ENCODE measurements around the gene NCOR2. TPM values are rescaled to one million over a fixed set of nuclear protein-coding genes. Genes with fewer than 3 reads are reported as not detected.
A peak's percentile ranks its signal among the peaks of the same experiment; 100 is the strongest.

NCOR2 gene
- total and polyA plus RNA-seq, 10 of the 15 experiments (the other 5 are each of a cell fraction or from before 2014, with no cell fraction given) = 0.43 to 179 (median 14.9) TPM

DNA sequence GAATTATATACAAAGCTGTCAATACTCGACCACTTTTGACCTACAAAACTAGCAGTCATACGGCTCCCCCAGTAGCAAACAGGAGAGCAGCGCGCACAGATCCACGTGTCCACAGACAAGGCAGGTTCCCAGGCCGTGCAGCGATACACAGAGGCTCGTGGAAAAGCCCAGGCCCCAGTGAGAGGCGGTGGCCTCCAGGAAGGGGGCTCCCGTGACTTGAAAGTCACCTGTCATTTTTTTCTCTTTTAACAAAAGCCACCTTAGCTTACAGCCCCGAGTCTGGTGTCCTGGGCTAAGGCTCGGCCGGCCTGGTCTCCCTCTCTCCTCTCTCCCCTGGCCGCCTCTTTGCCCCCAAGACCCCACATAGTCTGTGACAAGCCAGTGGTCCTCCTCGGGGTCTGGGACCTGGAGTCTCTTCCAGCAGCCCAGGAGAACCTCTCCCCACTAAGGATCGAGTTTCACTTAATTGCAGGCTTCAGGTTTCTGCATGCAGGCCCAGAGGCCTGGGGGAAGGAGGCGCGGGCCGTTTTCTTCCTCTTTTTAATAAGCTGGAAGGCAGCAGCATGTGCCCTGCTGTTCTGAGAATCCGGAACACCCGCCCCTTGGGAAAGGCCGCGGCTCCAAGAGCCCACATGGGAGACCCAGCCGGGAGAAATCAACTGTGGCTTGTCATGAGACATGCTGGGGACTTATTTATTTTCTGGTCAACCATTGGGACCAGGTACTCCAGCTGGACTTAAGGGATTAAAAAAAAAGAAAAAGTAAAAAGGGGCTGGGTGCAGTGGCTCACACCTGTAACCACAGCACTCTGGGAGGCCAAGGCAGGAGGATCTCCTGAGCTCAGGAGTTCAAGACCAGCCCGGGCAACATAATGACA is 15.9 kb downstream of the NCOR2 start (continued):
- TF ChIP-seq ZNF24 (IDR thresholded peaks at IDR 0.05) (no peak), ESRRA (IDR thresholded peaks at IDR 0.05; ENCODE audit: low read length) (no peak), EGR1 (IDR thresholded peaks at IDR 0.05; ENCODE audit: borderline replicate concordance in 1 of 2, low read depth in 2 of 2, low read length in 2 of 2) (peak in 1 of 2 experiments; percentile 20; a peak in 1 of 3 replicates), CHD2 (IDR thresholded peaks at IDR 0.05; ENCODE audit: borderline replicate concordance, low read depth, low read length) (no peak), ATF7 (IDR thresholded peaks at IDR 0.05; ENCODE audit: low read depth) (no peak), FOXM1 (IDR thresholded peaks at IDR 0.05; ENCODE audit: low read depth, low read length) (no peak), CREB1 (IDR thresholded peaks at IDR 0.05; ENCODE audit: low read depth) (0 out of 2 replicates have a peak, but pooled peaks have one; percentile 2), BHLHE40 (IDR thresholded peaks at IDR 0.05; ENCODE audit: borderline replicate concordance in 1 of 2, low read depth in 2 of 2, low read length in 1 of 2) (peak in 1 of 2 experiments; percentile 17; a peak in 1 of 4 replicates), NFIC (IDR thresholded peaks at IDR 0.05; ENCODE audit: low read depth, low read length) (peak; percentile 31; the same call in 1 of the 2 replicates), YY1 (IDR thresholded peaks at IDR 0.05; ENCODE audit: low read depth, low read length) (no peak), ZNF274 (IDR thresholded peaks at IDR 0.05; ENCODE audit: insufficient read depth, insufficient read length) (no peak), ZBED1 (IDR thresholded peaks at IDR 0.05; ENCODE audit: borderline replicate concordance) (no peak), CHD4 (IDR thresholded peaks at IDR 0.05) (no peak), NR2C1 (IDR thresholded peaks at IDR 0.05) (no peak), HDGF (IDR thresholded peaks at IDR 0.05) (no peak), ZNF217 (IDR thresholded peaks at IDR 0.05) (no peak), BRCA1 (IDR thresholded peaks at IDR 0.05; ENCODE audit: low read depth, low read length) (no peak)
- TF ChIP-seq, protein P1, sequence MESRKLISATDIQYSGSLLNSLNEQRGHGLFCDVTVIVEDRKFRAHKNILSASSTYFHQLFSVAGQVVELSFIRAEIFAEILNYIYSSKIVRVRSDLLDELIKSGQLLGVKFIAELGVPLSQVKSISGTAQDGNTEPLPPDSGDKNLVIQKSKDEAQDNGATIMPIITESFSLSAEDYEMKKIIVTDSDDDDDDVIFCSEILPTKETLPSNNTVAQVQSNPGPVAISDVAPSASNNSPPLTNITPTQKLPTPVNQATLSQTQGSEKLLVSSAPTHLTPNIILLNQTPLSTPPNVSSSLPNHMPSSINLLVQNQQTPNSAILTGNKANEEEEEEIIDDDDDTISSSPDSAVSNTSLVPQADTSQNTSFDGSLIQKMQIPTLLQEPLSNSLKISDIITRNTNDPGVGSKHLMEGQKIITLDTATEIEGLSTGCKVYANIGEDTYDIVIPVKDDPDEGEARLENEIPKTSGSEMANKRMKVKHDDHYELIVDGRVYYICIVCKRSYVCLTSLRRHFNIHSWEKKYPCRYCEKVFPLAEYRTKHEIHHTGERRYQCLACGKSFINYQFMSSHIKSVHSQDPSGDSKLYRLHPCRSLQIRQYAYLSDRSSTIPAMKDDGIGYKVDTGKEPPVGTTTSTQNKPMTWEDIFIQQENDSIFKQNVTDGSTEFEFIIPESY (IDR thresholded peaks at IDR 0.05) = no peak
- TF ChIP-seq, protein P2, sequence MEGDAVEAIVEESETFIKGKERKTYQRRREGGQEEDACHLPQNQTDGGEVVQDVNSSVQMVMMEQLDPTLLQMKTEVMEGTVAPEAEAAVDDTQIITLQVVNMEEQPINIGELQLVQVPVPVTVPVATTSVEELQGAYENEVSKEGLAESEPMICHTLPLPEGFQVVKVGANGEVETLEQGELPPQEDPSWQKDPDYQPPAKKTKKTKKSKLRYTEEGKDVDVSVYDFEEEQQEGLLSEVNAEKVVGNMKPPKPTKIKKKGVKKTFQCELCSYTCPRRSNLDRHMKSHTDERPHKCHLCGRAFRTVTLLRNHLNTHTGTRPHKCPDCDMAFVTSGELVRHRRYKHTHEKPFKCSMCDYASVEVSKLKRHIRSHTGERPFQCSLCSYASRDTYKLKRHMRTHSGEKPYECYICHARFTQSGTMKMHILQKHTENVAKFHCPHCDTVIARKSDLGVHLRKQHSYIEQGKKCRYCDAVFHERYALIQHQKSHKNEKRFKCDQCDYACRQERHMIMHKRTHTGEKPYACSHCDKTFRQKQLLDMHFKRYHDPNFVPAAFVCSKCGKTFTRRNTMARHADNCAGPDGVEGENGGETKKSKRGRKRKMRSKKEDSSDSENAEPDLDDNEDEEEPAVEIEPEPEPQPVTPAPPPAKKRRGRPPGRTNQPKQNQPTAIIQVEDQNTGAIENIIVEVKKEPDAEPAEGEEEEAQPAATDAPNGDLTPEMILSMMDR (IDR thresholded peaks at IDR 0.05 in 2 of 3, conservative IDR thresholded peaks at IDR 0.05 in 1 of 3; ENCODE audit: control insufficient read depth in 2 of 3, extremely low read depth in 1 of 3, insufficient read depth in 1 of 3, low read depth in 3 of 3, low read length in 3 of 3) = no peak
- TF ChIP-seq, protein P3, sequence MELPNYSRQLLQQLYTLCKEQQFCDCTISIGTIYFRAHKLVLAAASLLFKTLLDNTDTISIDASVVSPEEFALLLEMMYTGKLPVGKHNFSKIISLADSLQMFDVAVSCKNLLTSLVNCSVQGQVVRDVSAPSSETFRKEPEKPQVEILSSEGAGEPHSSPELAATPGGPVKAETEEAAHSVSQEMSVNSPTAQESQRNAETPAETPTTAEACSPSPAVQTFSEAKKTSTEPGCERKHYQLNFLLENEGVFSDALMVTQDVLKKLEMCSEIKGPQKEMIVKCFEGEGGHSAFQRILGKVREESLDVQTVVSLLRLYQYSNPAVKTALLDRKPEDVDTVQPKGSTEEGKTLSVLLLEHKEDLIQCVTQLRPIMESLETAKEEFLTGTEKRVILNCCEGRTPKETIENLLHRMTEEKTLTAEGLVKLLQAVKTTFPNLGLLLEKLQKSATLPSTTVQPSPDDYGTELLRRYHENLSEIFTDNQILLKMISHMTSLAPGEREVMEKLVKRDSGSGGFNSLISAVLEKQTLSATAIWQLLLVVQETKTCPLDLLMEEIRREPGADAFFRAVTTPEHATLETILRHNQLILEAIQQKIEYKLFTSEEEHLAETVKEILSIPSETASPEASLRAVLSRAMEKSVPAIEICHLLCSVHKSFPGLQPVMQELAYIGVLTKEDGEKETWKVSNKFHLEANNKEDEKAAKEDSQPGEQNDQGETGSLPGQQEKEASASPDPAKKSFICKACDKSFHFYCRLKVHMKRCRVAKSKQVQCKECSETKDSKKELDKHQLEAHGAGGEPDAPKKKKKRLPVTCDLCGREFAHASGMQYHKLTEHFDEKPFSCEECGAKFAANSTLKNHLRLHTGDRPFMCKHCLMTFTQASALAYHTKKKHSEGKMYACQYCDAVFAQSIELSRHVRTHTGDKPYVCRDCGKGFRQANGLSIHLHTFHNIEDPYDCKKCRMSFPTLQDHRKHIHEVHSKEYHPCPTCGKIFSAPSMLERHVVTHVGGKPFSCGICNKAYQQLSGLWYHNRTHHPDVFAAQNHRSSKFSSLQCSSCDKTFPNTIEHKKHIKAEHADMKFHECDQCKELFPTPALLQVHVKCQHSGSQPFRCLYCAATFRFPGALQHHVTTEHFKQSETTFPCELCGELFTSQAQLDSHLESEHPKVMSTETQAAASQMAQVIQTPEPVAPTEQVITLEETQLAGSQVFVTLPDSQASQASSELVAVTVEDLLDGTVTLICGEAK (IDR thresholded peaks at IDR 0.05; ENCODE audit: borderline replicate concordance) = no peak
- TF ChIP-seq, protein P4, sequence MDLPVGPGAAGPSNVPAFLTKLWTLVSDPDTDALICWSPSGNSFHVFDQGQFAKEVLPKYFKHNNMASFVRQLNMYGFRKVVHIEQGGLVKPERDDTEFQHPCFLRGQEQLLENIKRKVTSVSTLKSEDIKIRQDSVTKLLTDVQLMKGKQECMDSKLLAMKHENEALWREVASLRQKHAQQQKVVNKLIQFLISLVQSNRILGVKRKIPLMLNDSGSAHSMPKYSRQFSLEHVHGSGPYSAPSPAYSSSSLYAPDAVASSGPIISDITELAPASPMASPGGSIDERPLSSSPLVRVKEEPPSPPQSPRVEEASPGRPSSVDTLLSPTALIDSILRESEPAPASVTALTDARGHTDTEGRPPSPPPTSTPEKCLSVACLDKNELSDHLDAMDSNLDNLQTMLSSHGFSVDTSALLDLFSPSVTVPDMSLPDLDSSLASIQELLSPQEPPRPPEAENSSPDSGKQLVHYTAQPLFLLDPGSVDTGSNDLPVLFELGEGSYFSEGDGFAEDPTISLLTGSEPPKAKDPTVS (IDR thresholded peaks at IDR 0.05; ENCODE audit: low read depth, low read length) = no peak
